ENCODE results near the gene PIK3C2G. TPM values are rescaled to one million over a fixed set of nuclear protein-coding genes. Genes with fewer than 3 reads are reported as not detected.
A peak's percentile ranks its signal among the peaks of the same experiment; 100 is the strongest.

The PIK3C2G gene
- total RNA-seq, 1 experiment from 2014 or later: not detected

DNA sequence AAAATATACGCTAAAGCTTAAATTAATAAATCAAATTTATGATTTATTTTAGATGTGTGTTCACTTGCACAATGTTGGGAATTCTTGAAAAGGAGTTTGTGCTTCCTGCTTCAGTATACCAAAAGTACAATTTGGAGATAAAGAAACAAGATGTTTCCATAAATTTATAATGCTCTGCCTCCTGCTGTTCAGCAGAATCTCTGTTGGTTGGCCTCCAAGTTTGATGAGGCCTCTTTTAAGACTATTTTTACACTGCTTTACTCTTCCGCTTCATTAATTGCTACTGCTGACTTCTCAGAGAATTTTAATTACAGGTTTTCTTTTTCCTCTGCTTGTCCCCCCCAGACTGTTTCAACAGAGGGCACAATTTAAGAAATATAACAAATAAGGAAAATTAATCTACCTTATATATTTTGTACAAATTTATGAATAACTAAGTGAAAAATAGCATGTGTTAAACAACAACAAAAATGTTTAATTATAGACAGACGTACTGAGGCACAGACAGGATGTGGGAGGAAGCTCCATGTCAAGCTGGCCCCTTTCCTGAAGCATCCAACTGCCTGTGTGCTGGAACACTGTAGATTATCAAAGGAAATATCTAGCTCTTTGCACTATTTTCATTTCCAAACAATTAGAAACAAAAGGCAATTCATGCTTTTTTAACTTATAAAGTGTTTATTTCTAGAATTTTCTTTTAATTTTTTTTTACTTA is 83.9 kb downstream of the PIK3C2G start:
- no peak overlapping the region for H3K9ac ChIP-seq (ENCODE audit: low read length)
- no peaks in the 10 kb centered on the region for H3K9me2 ChIP-seq (ENCODE audit: insufficient read depth)
- H3K36me3 ChIP-seq (ENCODE audit: control insufficient read depth in 1 of 2, insufficient read depth in 2 of 2, low read length in 2 of 2): no peaks in the 10 kb centered on the region
- no peak overlapping the region for H3K27ac ChIP-seq (ENCODE audit: low read depth, low read length)
- H3K27me3 ChIP-seq (ENCODE audit: insufficient read depth, low read length): no peaks in the 10 kb centered on the region
- POLR2A ChIA-PET: no interaction called here
- H2AFZ ChIP-seq (ENCODE audit: low read depth, low read length, poor library complexity, severe bottlenecking): peak overlapping the region; percentile 40
- DNase-seq (ENCODE audit: low read depth, low spot score) (no peak), ATAC-seq (no peak)
- H3K4me2 ChIP-seq (ENCODE audit: low read length): no peak overlapping the region
- no peak overlapping the region for H3K4me3 ChIP-seq (replicated peaks in 1 of 2; ENCODE audit: low read depth in 1 of 2, low read length in 2 of 2)
- no peaks in the 10 kb centered on the region for H3K4me1 ChIP-seq (ENCODE audit: control insufficient read depth in 1 of 2, insufficient read depth in 2 of 2, low read length in 2 of 2)
- BruUV-seq (replicated peaks): no TSS peak
- CTCF ChIA-PET: no interaction called here
- RAD21 ChIA-PET (ENCODE audit: low non-redundant PET in 1 of 2, low total read pairs in 2 of 2, uncharacterized antibody in 2 of 2, unreplicated experiment in 2 of 2): no interaction called here
- no peaks in the 10 kb centered on the region for H4K20me1 ChIP-seq (ENCODE audit: insufficient read depth)
- no peaks in the 10 kb centered on the region for H3K9me3 ChIP-seq (ENCODE audit: control insufficient read depth in 1 of 2, insufficient read depth in 1 of 2, low read depth in 1 of 2, low read length in 2 of 2)
- H3K79me2 ChIP-seq (ENCODE audit: insufficient read depth, low read length): no peaks in the 10 kb centered on the region
- intact Hi-C loops (cut with micrococcal nuclease): no loop called here
- TF ChIP-seq ZNF274 (IDR thresholded peaks at IDR 0.05; ENCODE audit: low read depth, low read length) (no peak), RAD21 (IDR thresholded peaks at IDR 0.05; ENCODE audit: low read depth) (no peak), EZH2phosphoT487 (IDR thresholded peaks at IDR 0.05; ENCODE audit: borderline replicate concordance) (no peak), ZFX (IDR thresholded peaks at IDR 0.05) (no peak), YY1 (IDR thresholded peaks at IDR 0.05; ENCODE audit: extremely low read depth, insufficient replicate concordance, low read depth, low read length) (no peak), SRF (IDR thresholded peaks at IDR 0.05; ENCODE audit: low read depth) (no peak), EGR1 (IDR thresholded peaks at IDR 0.05; ENCODE audit: low read depth) (no peak), TCF7L2 (IDR thresholded peaks at IDR 0.05; ENCODE audit: borderline replicate concordance, extremely low read depth, insufficient read depth, insufficient read length) (no peak)
- TF ChIP-seq, protein P1, sequence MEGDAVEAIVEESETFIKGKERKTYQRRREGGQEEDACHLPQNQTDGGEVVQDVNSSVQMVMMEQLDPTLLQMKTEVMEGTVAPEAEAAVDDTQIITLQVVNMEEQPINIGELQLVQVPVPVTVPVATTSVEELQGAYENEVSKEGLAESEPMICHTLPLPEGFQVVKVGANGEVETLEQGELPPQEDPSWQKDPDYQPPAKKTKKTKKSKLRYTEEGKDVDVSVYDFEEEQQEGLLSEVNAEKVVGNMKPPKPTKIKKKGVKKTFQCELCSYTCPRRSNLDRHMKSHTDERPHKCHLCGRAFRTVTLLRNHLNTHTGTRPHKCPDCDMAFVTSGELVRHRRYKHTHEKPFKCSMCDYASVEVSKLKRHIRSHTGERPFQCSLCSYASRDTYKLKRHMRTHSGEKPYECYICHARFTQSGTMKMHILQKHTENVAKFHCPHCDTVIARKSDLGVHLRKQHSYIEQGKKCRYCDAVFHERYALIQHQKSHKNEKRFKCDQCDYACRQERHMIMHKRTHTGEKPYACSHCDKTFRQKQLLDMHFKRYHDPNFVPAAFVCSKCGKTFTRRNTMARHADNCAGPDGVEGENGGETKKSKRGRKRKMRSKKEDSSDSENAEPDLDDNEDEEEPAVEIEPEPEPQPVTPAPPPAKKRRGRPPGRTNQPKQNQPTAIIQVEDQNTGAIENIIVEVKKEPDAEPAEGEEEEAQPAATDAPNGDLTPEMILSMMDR (IDR thresholded peaks at IDR 0.05 in 2 of 3, conservative IDR thresholded peaks at IDR 0.05 in 1 of 3; ENCODE audit: borderline replicate concordance in 1 of 3, insufficient read depth in 1 of 3, low read depth in 2 of 3, low read length in 2 of 3): no peak
- TF ChIP-seq, protein P2, sequence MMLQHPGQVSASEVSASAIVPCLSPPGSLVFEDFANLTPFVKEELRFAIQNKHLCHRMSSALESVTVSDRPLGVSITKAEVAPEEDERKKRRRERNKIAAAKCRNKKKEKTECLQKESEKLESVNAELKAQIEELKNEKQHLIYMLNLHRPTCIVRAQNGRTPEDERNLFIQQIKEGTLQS (IDR thresholded peaks at IDR 0.05): no peak

All from HCT116 (cell line).